GM12878 (cell line): ENCODE results near the gene SLC35F6.

Experiments
- BCLAF1 ChIP-seq: fragments of 450-650 bp; IDR thresholded peaks from 2 replicates; pipeline ENCODE4 v1.6.1; 2017; ENCODE audit warnings: antibody characterized with exemption, mild to moderate bottlenecking, moderate library complexity
- CHD2 ChIP-seq: IDR thresholded peaks from 2 replicates; pipeline ENCODE4 v1.6.1; 2011; ENCODE audit warnings: low read depth, low read length, improper control_type of control experiment, borderline replicate concordance
- CTCF ChIP-seq, 3 experiments: IDR thresholded peaks in 2 of 3; conservative IDR thresholded peaks in 1 of 3; 2 replicates each; pipeline ENCODE4 v1.5.1; 2011; ENCODE audit warnings: low read depth in 3 of 3, low read length in 3 of 3, mild to moderate bottlenecking in 3 of 3, control low read depth in 2 of 3, moderate library complexity in 2 of 3, inconsistent platforms in 1 of 3, mixed read lengths in 1 of 3; ENCODE audit not compliant: control insufficient read depth in 2 of 3, insufficient read depth in 1 of 3; ENCODE audit errors: extremely low read depth in 1 of 3
- DPF2 ChIP-seq: fragments of 450-650 bp; IDR thresholded peaks from 2 replicates; pipeline ENCODE4 v1.6.1; 2017; ENCODE audit warnings: mild to moderate bottlenecking
- EGR1 ChIP-seq, 2 experiments: IDR thresholded peaks; 1 replicate in 1 of 2; 2 replicates in 1 of 2; pipeline ENCODE4 v1.6.1; 2011 to 2012; ENCODE audit warnings: low read depth in 2 of 2, low read length in 2 of 2, borderline replicate concordance in 1 of 2, mild to moderate bottlenecking in 1 of 2, moderate library complexity in 1 of 2
- EZH2 ChIP-seq: IDR thresholded peaks from 2 replicates; pipeline ENCODE4 v1.6.1; 2012; ENCODE audit warnings: low read depth, mild to moderate bottlenecking, control low read depth, inconsistent platforms, low read length, borderline replicate concordance; ENCODE audit not compliant: control insufficient read depth
- FOXM1 ChIP-seq: IDR thresholded peaks from 2 replicates; pipeline ENCODE4 v1.6.1; 2012; ENCODE audit warnings: low read depth, mild to moderate bottlenecking, inconsistent platforms, low read length, moderate library complexity
- LARP7 ChIP-seq: fragments of 450-650 bp; IDR thresholded peaks from 2 replicates; pipeline ENCODE4 v1.6.1; 2017; ENCODE audit warnings: mild to moderate bottlenecking
- MLLT1 ChIP-seq: fragments of 450-650 bp; IDR thresholded peaks from 2 replicates; pipeline ENCODE4 v1.6.1; 2016; ENCODE audit warnings: mild to moderate bottlenecking
- MXI1 ChIP-seq: fragments of 150-350 bp; IDR thresholded peaks from 2 replicates; pipeline ENCODE4 v1.6.1; 2011; ENCODE audit warnings: low read depth, mild to moderate bottlenecking, inconsistent platforms, low read length, improper control_type of control experiment
- POLR2A ChIP-seq: IDR thresholded peaks from 2 replicates; pipeline ENCODE4 v1.6.1; 2011; ENCODE audit warnings: low read depth, mild to moderate bottlenecking, low read length
- RCOR1 ChIP-seq: conservative IDR thresholded peaks from 2 replicates; pipeline ENCODE4 v1.6.1; 2012; ENCODE audit warnings: low read depth, low read length, improper control_type of control experiment
- REST ChIP-seq: IDR thresholded peaks from 2 replicates; pipeline ENCODE4 v1.6.1; 2012; ENCODE audit warnings: mild to moderate bottlenecking, low read depth, low read length
- SMAD1 ChIP-seq: fragments of 450-650 bp; IDR thresholded peaks from 2 replicates; pipeline ENCODE4 v1.6.1; 2018; ENCODE audit warnings: mild to moderate bottlenecking, low read depth; ENCODE audit not compliant: partially characterized antibody

GRCh38 chr2:26735883-26736588, 28.0 kb upstream of the SLC35F6 start:
- TF ChIP-seq CHD2, result no peak
- TF ChIP-seq DPF2, result no peak
- no peak for TF ChIP-seq MLLT1
- TF ChIP-seq CTCF (IDR thresholded peaks at IDR 0.05 in 2 of 3, conservative IDR thresholded peaks at IDR 0.05 in 1 of 3; ENCODE audit: control insufficient read depth in 2 of 3, extremely low read depth in 1 of 3, insufficient read depth in 1 of 3, low read depth in 3 of 3, low read length in 3 of 3), result no peak
- no peak for TF ChIP-seq REST
- no peak for TF ChIP-seq RCOR1
- no peak for TF ChIP-seq POLR2A
- TF ChIP-seq EGR1 (IDR thresholded peaks at IDR 0.05; ENCODE audit: borderline replicate concordance in 1 of 2, low read depth in 2 of 2, low read length in 2 of 2), result no peak
- no peak for TF ChIP-seq EZH2
- TF ChIP-seq FOXM1, result no peak
- no peak for TF ChIP-seq BCLAF1
- no peak for TF ChIP-seq MXI1
- TF ChIP-seq SMAD1, result no peak
- TF ChIP-seq LARP7, result no peak
